Mucosa of descending colon (tissue), 3 donors: ENCODE measurements around the gene ERGIC1. TPM values are rescaled to one million over a fixed set of nuclear protein-coding genes. Genes with fewer than 3 reads are reported as not detected.

Experiments
- ATAC-seq: fragments of 200-7000 bp; cut with Tn5 transposase; one replicate; pipeline ENCODE4 v1.9.1; 2020; ENCODE audit warnings: mild to moderate bottlenecking, moderate library complexity
- DNase-seq, 3 donors: peaks; one replicate each; pipeline ENCODE4 v3.0.0-alpha.2; 2020
- H3K36me3 ChIP-seq: fragments of 200-600 bp; one replicate; pipeline ENCODE4 v1.8.0; 2021; ENCODE audit warnings: low read depth, mild to moderate bottlenecking
- H3K4me1 ChIP-seq: fragments of 200-600 bp; one replicate; pipeline ENCODE4 v1.8.0; 2021; ENCODE audit warnings: low read depth, mild to moderate bottlenecking
- H3K4me3 ChIP-seq: fragments of 200-600 bp; one replicate; pipeline ENCODE4 v1.8.0; 2021; ENCODE audit warnings: mild to moderate bottlenecking
- H3K9me3 ChIP-seq: fragments of 200-600 bp; one replicate; pipeline ENCODE4 v1.8.0; 2021; ENCODE audit warnings: mild to moderate bottlenecking
- CTCF ChIP-seq: fragments of 200-600 bp; IDR thresholded peaks from one replicate; pipeline ENCODE4 v1.8.0; 2022; ENCODE audit warnings: antibody characterized with exemption, mild to moderate bottlenecking
- intact Hi-C, 2 donors: fragments of 100-400 bp; cut with DNase I in 1 of 2; cut with micrococcal nuclease in 1 of 2; formaldehyde crosslinking; loops; one replicate each; pipeline versions ENCODE4 v1.11.0 to v1.11.1; 2022; cut with DNase I, micrococcal nuclease
- total RNA-seq, 3 donors: library from RNA; stranded (reverse); fragmentation: NEBNext Ultra II Directional in 2 of 3; extraction: Animal tissue kit (Norgen Biotek cat#: 25700) in 2 of 3; gene quantifications; one replicate each; pipeline versions ENCODE4 v1.2.1 to v1.2.4, GENCODE V29; 2021 to 2023
- donor health status: DM: no; HTN: no; CAD: no; lungs with moderate emphysema.
- donor health status: DM: no; HTN: no; CAD: no.
- donor health status: DM: no; HTN: yes; CAD: no.

The ERGIC1 gene
- total RNA-seq, 3 donors from 2014 or later = 153 to 222 (median 199) TPM

DNA sequence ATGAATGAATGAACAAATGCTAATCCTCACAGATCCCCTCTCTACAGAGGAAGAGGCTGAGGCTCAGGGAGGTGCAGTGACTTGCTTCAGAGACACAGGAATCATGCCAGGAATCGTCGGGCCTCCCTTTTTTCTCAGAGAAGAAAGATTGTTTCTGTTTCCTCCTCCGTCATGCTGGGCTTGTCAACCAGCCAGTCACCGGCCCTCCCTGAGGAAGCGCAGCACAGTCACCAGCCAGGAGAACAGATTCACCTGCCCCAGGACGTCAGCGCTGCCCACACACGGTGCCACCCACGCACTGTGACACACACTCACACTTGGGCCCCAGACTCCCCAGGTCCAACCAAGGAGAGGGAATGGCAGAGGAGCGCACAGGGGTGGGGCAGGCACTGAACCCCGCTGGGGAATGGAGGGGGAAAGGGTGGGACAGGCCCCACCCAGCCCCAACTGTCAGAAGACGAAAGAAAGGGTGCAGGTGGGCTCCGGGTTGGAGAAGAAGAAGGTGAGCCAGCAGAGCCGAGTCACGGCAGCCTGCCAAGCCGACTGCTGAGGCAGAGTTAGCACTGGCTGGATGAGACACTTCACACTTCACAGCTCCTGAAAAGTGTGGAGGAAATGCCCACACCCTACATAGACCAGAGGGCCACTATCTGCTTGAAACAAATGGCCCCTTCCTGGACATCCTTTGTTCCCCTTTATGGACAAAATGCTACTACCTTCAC, 13.8 kb upstream of the ERGIC1 start:
- no peaks in the 10 kb centered on the region for H3K9me3 ChIP-seq
- ATAC-seq (peak; percentile 97), DNase-seq (peak; percentile 70 to 84 (median 79))
- no peaks in the 10 kb centered on the region for H3K36me3 ChIP-seq
- TF ChIP-seq CTCF = no peak
- intact Hi-C loops = no loop called here
- peaks cover 5% of the 10 kb centered on the region for H3K4me1 ChIP-seq
- H3K4me3 ChIP-seq = no peak overlapping the region

GRCh38 chr5:172821340-172821985, 12.6 kb upstream of the ERGIC1 start:
- no peaks in the 10 kb centered on the region for H3K36me3 ChIP-seq
- ATAC-seq = no peak
- no peak overlapping the region for H3K4me3 ChIP-seq
- no peak for TF ChIP-seq CTCF
- DNase-seq = no peak
- H3K4me1 ChIP-seq = peaks cover 5% of the 10 kb centered on the region
- intact Hi-C loops = no loop called here
- H3K9me3 ChIP-seq = no peaks in the 10 kb centered on the region

- ATAC-seq (no peak), DNase-seq (no peak)
- H3K4me1 ChIP-seq = peaks cover 5% of the 10 kb centered on the region
- intact Hi-C loops = no loop called here
- TF ChIP-seq CTCF = no peak
- H3K36me3 ChIP-seq = no peaks in the 10 kb centered on the region
- H3K9me3 ChIP-seq = no peaks in the 10 kb centered on the region
- H3K4me3 ChIP-seq = no peak overlapping the region
These were observed 10.2 kb upstream of the ERGIC1 start for GRCh38 chr5:172823840-172824362.

GRCh38 chr5:172825610-172826204, 8.3 kb upstream of the ERGIC1 start:
- no peak for TF ChIP-seq CTCF
- no peaks in the 10 kb centered on the region for H3K9me3 ChIP-seq
- intact Hi-C loops = no loop called here
- ATAC-seq = no peak
- no peak for DNase-seq
- no peak overlapping the region for H3K4me3 ChIP-seq
- H3K4me1 ChIP-seq = no peaks in the 10 kb centered on the region
- H3K36me3 ChIP-seq = no peaks in the 10 kb centered on the region

- Histone ChIP-seq H3K9me3 (no peaks in the 10 kb centered on the region), H3K4me1 (no peaks in the 10 kb centered on the region), H3K36me3 (no peaks in the 10 kb centered on the region), H3K4me3 (no peak overlapping the region)
- DNase-seq = no peak
- intact Hi-C loops = no loop called here
- no peak for ATAC-seq
- no peak for TF ChIP-seq CTCF
These were observed 6.2 kb upstream of the ERGIC1 start for GRCh38 chr5:172827841-172828240.
